H9 (cell line): Measurements from ENCODE around the gene OAF. TPM values are rescaled to one million over a fixed set of nuclear protein-coding genes. Genes with fewer than 3 reads are reported as not detected.

Source experiments
- DNase-seq: peaks from one replicate; pipeline ENCODE4 v3.0.0-alpha.2; 2017
- H2AFZ ChIP-seq: one replicate; pipeline ENCODE4 v1.6.1; 2013; ENCODE audit warnings: mild to moderate bottlenecking, low read length, control low read depth, moderate library complexity
- H2AK5ac ChIP-seq: 2 replicates; pipeline ENCODE4 v1.6.1; 2013; ENCODE audit warnings: low read length, control low read depth, mixed read lengths; ENCODE audit not compliant: insufficient read length
- H2BK120ac ChIP-seq: one replicate; pipeline ENCODE4 v1.6.1; 2013; ENCODE audit warnings: low read depth, mild to moderate bottlenecking, low read length, control low read depth, inconsistent platforms; ENCODE audit not compliant: poor library complexity, severe bottlenecking
- H2BK12ac ChIP-seq: 2 replicates; pipeline ENCODE4 v1.6.1; 2013; ENCODE audit warnings: low read length, control low read depth, mixed read lengths, low read depth; ENCODE audit not compliant: insufficient read length
- H2BK15ac ChIP-seq: 2 replicates; pipeline ENCODE4 v1.6.1; 2013; ENCODE audit warnings: low read depth, low read length, control low read depth
- H2BK20ac ChIP-seq: one replicate; pipeline ENCODE4 v1.6.1; 2013; ENCODE audit warnings: low read depth, mild to moderate bottlenecking, low read length, control low read depth, inconsistent platforms; ENCODE audit not compliant: poor library complexity, severe bottlenecking
- H2BK5ac ChIP-seq: 2 replicates; pipeline ENCODE4 v1.6.1; 2013; ENCODE audit warnings: low read length, control low read depth, mixed read lengths; ENCODE audit not compliant: insufficient read length
- H3K14ac ChIP-seq: 2 replicates; pipeline ENCODE4 v1.6.1; 2013; ENCODE audit warnings: low read length, control low read depth; ENCODE audit not compliant: insufficient read depth
- H3K18ac ChIP-seq: 2 replicates; pipeline ENCODE4 v1.6.1; 2013; ENCODE audit warnings: low read depth, mild to moderate bottlenecking, mixed read lengths, low read length, control low read depth; ENCODE audit not compliant: insufficient read length
- H3K23ac ChIP-seq: 2 replicates; pipeline ENCODE4 v1.6.1; 2013; ENCODE audit warnings: low read length, control low read depth, mixed read lengths, low read depth; ENCODE audit not compliant: insufficient read length
- H3K23me2 ChIP-seq: 2 replicates; pipeline ENCODE4 v1.6.1; 2013; ENCODE audit warnings: low read depth, mild to moderate bottlenecking, mixed read lengths, low read length, control low read depth; ENCODE audit not compliant: insufficient read length, poor library complexity, severe bottlenecking
- H3K27ac ChIP-seq: 2 replicates; pipeline ENCODE4 v1.5.1; 2013; ENCODE audit warnings: low read length, control low read depth, mixed read lengths, low read depth; ENCODE audit not compliant: insufficient read length
- H3K27me3 ChIP-seq: 2 replicates; pipeline ENCODE4 v1.6.1; 2013; ENCODE audit warnings: low read length, control low read depth, inconsistent platforms; ENCODE audit not compliant: insufficient read depth
- H3K4ac ChIP-seq: 2 replicates; pipeline ENCODE4 v1.6.1; 2013; ENCODE audit warnings: low read depth, mild to moderate bottlenecking, control low read depth, inconsistent platforms, low read length, moderate library complexity
- H3K4me1 ChIP-seq: 2 replicates; pipeline ENCODE4 v1.6.1; 2013; ENCODE audit warnings: low read length, control low read depth, inconsistent platforms; ENCODE audit not compliant: insufficient read depth
- H3K4me2 ChIP-seq: 2 replicates; pipeline ENCODE4 v1.6.1; 2013; ENCODE audit warnings: low read length, control low read depth, mixed read lengths; ENCODE audit not compliant: insufficient read length, insufficient read depth
- H3K56ac ChIP-seq: 2 replicates; pipeline ENCODE4 v1.6.1; 2013; ENCODE audit warnings: low read depth, mild to moderate bottlenecking, mixed read lengths, low read length, control low read depth; ENCODE audit not compliant: insufficient read length
- H3K79me1 ChIP-seq: 2 replicates; pipeline ENCODE4 v1.6.1; 2013; ENCODE audit warnings: low read depth, mild to moderate bottlenecking, moderate library complexity, low read length, control low read depth, inconsistent platforms; ENCODE audit not compliant: insufficient read depth, poor library complexity, severe bottlenecking
- H3K79me2 ChIP-seq: 2 replicates; pipeline ENCODE4 v1.6.1; 2013; ENCODE audit warnings: low read length, control low read depth, inconsistent platforms; ENCODE audit not compliant: insufficient read depth
- H3K9ac ChIP-seq: 2 replicates; pipeline ENCODE4 v1.6.1; 2013; ENCODE audit warnings: low read length, control low read depth, mixed read lengths; ENCODE audit not compliant: insufficient read length; ENCODE audit errors: extremely low read depth
- H3K9me3 ChIP-seq: one replicate; pipeline ENCODE4 v1.6.1; 2013; ENCODE audit warnings: low read depth, low read length, inconsistent platforms; ENCODE audit not compliant: control insufficient read depth
- H3T11ph ChIP-seq: one replicate; pipeline ENCODE4 v1.6.1; 2013; ENCODE audit warnings: mild to moderate bottlenecking, low read length, control low read depth, inconsistent platforms
- H4K20me1 ChIP-seq: one replicate; pipeline ENCODE4 v1.6.1; 2013; ENCODE audit not compliant: control insufficient read depth, insufficient read length, insufficient read depth
- H4K5ac ChIP-seq: 2 replicates; pipeline ENCODE4 v1.6.1; 2013; ENCODE audit warnings: low read depth, mild to moderate bottlenecking, mixed read lengths, low read length, control low read depth; ENCODE audit not compliant: insufficient read length
- H4K8ac ChIP-seq: replicated peaks from 2 replicates; pipeline ENCODE4 v1.6.1; 2013; ENCODE audit warnings: low read length, control low read depth, mixed read lengths, low read depth; ENCODE audit not compliant: insufficient read length
- H4K91ac ChIP-seq: 2 replicates; pipeline ENCODE4 v1.6.1; 2013; ENCODE audit warnings: low read depth, mild to moderate bottlenecking, moderate library complexity, mixed read lengths, low read length, control low read depth; ENCODE audit not compliant: insufficient read length
- H3K27ac Mint-ChIP-seq, 3 experiments: 2 replicates in 2 of 3; 3 replicates in 1 of 3; pipeline ENCODE4 v1.8.0; 2020 to 2021; ENCODE audit warnings: mixed read lengths in 3 of 3, mild to moderate bottlenecking in 1 of 3, moderate library complexity in 1 of 3
- H3K27me3 Mint-ChIP-seq: 2 replicates; pipeline ENCODE4 v1.8.0; 2021; ENCODE audit warnings: low read depth, mild to moderate bottlenecking, moderate library complexity, mixed read lengths
- H3K36me3 Mint-ChIP-seq, 3 experiments: 2 replicates in 2 of 3; 3 replicates in 1 of 3; pipeline ENCODE4 v1.8.0; 2020 to 2021; ENCODE audit warnings: low read depth in 3 of 3, mixed read lengths in 3 of 3; ENCODE audit not compliant: insufficient read depth in 1 of 3
- H3K4me1 Mint-ChIP-seq, 2 experiments: 2 replicates each; pipeline ENCODE4 v1.8.0; 2020; ENCODE audit warnings: mixed read lengths in 2 of 2
- H3K4me3 Mint-ChIP-seq, 2 experiments: 2 replicates in 1 of 2; 3 replicates in 1 of 2; pipeline ENCODE4 v1.8.0; 2020 to 2021; ENCODE audit warnings: mild to moderate bottlenecking in 2 of 2, mixed read lengths in 2 of 2, moderate library complexity in 1 of 2
- H3K9me3 Mint-ChIP-seq, 2 experiments: 2 replicates in 1 of 2; 3 replicates in 1 of 2; pipeline ENCODE4 v1.8.0; 2020; ENCODE audit warnings: mild to moderate bottlenecking in 2 of 2, mixed read lengths in 2 of 2, moderate library complexity in 1 of 2
- CTCF ChIP-seq: fragments of 200-600 bp; sonication (generic); conservative IDR thresholded peaks from 3 replicates; pipeline ENCODE4 v1.8.0; 2021; ENCODE audit warnings: antibody characterized with exemption, mild to moderate bottlenecking
- WGBS: extraction: QIAGEN DNeasy Blood & Tissue Kit; methylation state at CpG from one replicate; pipeline ENCODE4 v1.1.7; 2013; ENCODE audit warnings: missing lambda C conversion rate, low lambda C conversion rate, mixed read lengths; ENCODE audit not compliant: insufficient read length; ENCODE audit errors: extremely low coverage; 5-methylcytosine and 5-hydroxymethylcytosine counted together
- total RNA-seq: library from RNA; stranded (reverse); gene quantifications from 2 replicates; pipeline ENCODE4 v1.2.1, GENCODE V29; 2021

OAF gene
- total RNA-seq, 1 experiment from 2014 or later, result 1.1 TPM

GRCh38 chr11:120219938-120220746 is 9.3 kb downstream of the OAF start:
- no peak overlapping the region; a peak in 1 of 5 replicates for H3K4me3 Mint-ChIP-seq
- peaks cover 23 to 39% of the 10 kb centered on the region in 2 experiments for H3K4me1 Mint-ChIP-seq
- no peaks in the 10 kb centered on the region for H3K9me3 ChIP-seq
- H3K27me3 ChIP-seq, result peaks cover 15% of the 10 kb centered on the region; the same call in 1 of the 2 replicates
- no peaks in the 10 kb centered on the region for H3K9me3 Mint-ChIP-seq
- H3K18ac ChIP-seq, result no peak overlapping the region
- no peak overlapping the region for H3K9ac ChIP-seq
- no peak overlapping the region for H2AK5ac ChIP-seq
- no peak for DNase-seq
- no CpG with 5 or more reads among the region's 9 CpGs for WGBS
- no peak overlapping the region for H2BK15ac ChIP-seq
- H3K27ac Mint-ChIP-seq, result no peak overlapping the region
- no peak overlapping the region for H4K8ac ChIP-seq
- H2BK120ac ChIP-seq, result no peak overlapping the region
- H3K79me1 ChIP-seq, result no peaks in the 10 kb centered on the region
- H3K14ac ChIP-seq, result 0 out of 2 replicates have a peak overlapping the region, but pooled peaks have one; percentile 36
- no peaks in the 10 kb centered on the region; the same call in 1 of the 2 replicates for H3K4me1 ChIP-seq
- no peak overlapping the region for H3K4me2 ChIP-seq
- H3K27me3 Mint-ChIP-seq, result peaks cover 95% of the 10 kb centered on the region
- H3T11ph ChIP-seq, result no peak overlapping the region
- no peaks in the 10 kb centered on the region for H3K36me3 Mint-ChIP-seq
- H3K27ac ChIP-seq, result no peak overlapping the region
- no peak overlapping the region for H2BK5ac ChIP-seq
- H4K20me1 ChIP-seq, result no peaks in the 10 kb centered on the region
- H4K5ac ChIP-seq, result no peak overlapping the region
- H2BK12ac ChIP-seq, result no peak overlapping the region
- H3K56ac ChIP-seq, result no peak overlapping the region
- no peak overlapping the region for H2AFZ ChIP-seq
- H2BK20ac ChIP-seq, result no peak overlapping the region
- no peak for TF ChIP-seq CTCF
- no peak overlapping the region for H3K23ac ChIP-seq
- H4K91ac ChIP-seq, result no peak overlapping the region
- no peak overlapping the region for H3K4ac ChIP-seq
- H3K79me2 ChIP-seq, result no peaks in the 10 kb centered on the region
- no peaks in the 10 kb centered on the region for H3K23me2 ChIP-seq
